ENCODE measurements around the gene ADNP2.

ADNP2 gene

GRCh38 chr18:80108739-80109675 is at the start of gene ADNP2:
Gene ADNP2, plus strand, starts transcription at chr18:80109262. Its CDS starts 8,281 bp downstream, at chr18:80117543.
- peak; percentile 75 for DNase-seq (ENCODE audit: low read depth, low spot score)

- DNase-seq (ENCODE audit: low read depth, low spot score), result no peak
Observed at GRCh38 chr18:80059945-80060344, 49.1 kb upstream of the ADNP2 start.

GRCh38 chr18:80065705-80066104 is 43.4 kb upstream of the ADNP2 start:
- DNase-seq (ENCODE audit: low read depth, low spot score), result no peak

GRCh38 chr18:80067321-80067720 is 41.7 kb upstream of the ADNP2 start:
- DNase-seq (ENCODE audit: low read depth, low spot score), result no peak

GRCh38 chr18:80067897-80068296 is 41.2 kb upstream of the ADNP2 start:
- DNase-seq (ENCODE audit: low read depth, low spot score), result no peak

GRCh38 chr18:80068571-80069272 is 40.3 kb upstream of the ADNP2 start:
- DNase-seq (ENCODE audit: low read depth, low spot score), result no peak

- DNase-seq (ENCODE audit: low read depth, low spot score), result no peak
Observed at GRCh38 chr18:80070825-80071224, 38.2 kb upstream of the ADNP2 start.

GRCh38 chr18:80074183-80074582 is 34.9 kb upstream of the ADNP2 start:
- DNase-seq (ENCODE audit: low read depth, low spot score), result no peak

- no peak for DNase-seq (ENCODE audit: low read depth, low spot score)
Observed at GRCh38 chr18:80074697-80075096, 34.4 kb upstream of the ADNP2 start.

GRCh38 chr18:80075940-80076339 is 33.1 kb upstream of the ADNP2 start:
- no peak for DNase-seq (ENCODE audit: low read depth, low spot score)

GRCh38 chr18:80076379-80076778 is 32.7 kb upstream of the ADNP2 start:
- DNase-seq (ENCODE audit: low read depth, low spot score), result no peak

GRCh38 chr18:80077873-80078272 is 31.2 kb upstream of the ADNP2 start:
- DNase-seq (ENCODE audit: low read depth, low spot score), result no peak

- no peak for DNase-seq (ENCODE audit: low read depth, low spot score)
Observed at GRCh38 chr18:80086281-80086680, 22.8 kb upstream of the ADNP2 start.

- no peak for DNase-seq (ENCODE audit: low read depth, low spot score)
Observed at GRCh38 chr18:80088036-80088435, 21.0 kb upstream of the ADNP2 start.

GRCh38 chr18:80088823-80089222 is 20.2 kb upstream of the ADNP2 start:
- DNase-seq (ENCODE audit: low read depth, low spot score), result no peak

- DNase-seq (ENCODE audit: low read depth, low spot score), result no peak
Observed at GRCh38 chr18:80095414-80095813, 13.6 kb upstream of the ADNP2 start.

GRCh38 chr18:80096032-80096565 is 13.0 kb upstream of the ADNP2 start:
- DNase-seq (ENCODE audit: low read depth, low spot score), result no peak

GRCh38 chr18:80097201-80097600 is 11.9 kb upstream of the ADNP2 start:
- no peak for DNase-seq (ENCODE audit: low read depth, low spot score)

- no peak for DNase-seq (ENCODE audit: low read depth, low spot score)
Observed at GRCh38 chr18:80103231-80103630, 5.8 kb upstream of the ADNP2 start.

GRCh38 chr18:80104364-80104779 is 4.7 kb upstream of the ADNP2 start:
- DNase-seq (ENCODE audit: low read depth, low spot score), result no peak

GRCh38 chr18:80105369-80106167 is 3.5 kb upstream of the ADNP2 start:
- DNase-seq (ENCODE audit: low read depth, low spot score), result no peak

Data from smooth muscle cell of the brain vasculature (primary cell).